ENCODE results near the gene TMEM175.

DNA sequence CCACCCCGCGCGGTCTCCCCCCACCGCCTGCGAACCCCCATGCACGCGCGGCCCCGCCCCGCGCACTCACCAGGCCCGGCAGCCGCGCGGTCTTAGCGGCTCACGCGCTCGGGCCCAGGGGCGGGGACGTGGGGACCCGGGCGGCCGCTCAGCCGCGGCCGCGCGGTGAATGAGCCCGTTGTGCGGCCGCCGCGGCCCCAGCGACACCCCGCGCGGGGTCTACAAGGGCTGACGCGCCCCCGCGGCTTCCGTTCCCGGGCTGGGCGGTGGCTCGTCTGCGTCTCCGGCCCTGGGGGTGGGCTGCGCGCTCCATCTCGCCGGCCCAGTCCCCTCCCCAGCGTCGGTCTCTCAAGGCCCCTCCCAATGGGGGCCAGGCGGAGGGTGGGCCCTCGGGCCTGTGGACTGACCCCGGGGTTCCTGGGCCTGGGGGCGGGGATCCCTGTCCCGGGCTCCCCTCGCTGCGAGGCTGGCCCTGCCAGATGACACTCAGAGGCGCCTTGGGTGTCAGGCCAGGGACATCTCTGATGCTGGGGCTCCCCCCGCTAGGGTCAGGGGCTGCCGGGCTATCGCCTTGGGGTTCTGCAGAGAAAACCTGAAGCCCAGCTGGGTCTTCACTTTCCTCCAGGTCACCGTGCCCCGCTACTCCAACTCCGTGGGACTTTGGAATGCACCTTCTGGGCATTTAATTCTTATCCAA, 65.3 kb downstream of the TMEM175 start:
- TF ChIP-seq, protein P1, sequence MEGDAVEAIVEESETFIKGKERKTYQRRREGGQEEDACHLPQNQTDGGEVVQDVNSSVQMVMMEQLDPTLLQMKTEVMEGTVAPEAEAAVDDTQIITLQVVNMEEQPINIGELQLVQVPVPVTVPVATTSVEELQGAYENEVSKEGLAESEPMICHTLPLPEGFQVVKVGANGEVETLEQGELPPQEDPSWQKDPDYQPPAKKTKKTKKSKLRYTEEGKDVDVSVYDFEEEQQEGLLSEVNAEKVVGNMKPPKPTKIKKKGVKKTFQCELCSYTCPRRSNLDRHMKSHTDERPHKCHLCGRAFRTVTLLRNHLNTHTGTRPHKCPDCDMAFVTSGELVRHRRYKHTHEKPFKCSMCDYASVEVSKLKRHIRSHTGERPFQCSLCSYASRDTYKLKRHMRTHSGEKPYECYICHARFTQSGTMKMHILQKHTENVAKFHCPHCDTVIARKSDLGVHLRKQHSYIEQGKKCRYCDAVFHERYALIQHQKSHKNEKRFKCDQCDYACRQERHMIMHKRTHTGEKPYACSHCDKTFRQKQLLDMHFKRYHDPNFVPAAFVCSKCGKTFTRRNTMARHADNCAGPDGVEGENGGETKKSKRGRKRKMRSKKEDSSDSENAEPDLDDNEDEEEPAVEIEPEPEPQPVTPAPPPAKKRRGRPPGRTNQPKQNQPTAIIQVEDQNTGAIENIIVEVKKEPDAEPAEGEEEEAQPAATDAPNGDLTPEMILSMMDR (IDR thresholded peaks at IDR 0.05), result no peak
- TF ChIP-seq ZFX (IDR thresholded peaks at IDR 0.05; ENCODE audit: borderline replicate concordance), result no peak
